Measurements from ENCODE around the gene MYO16.
"Not testable (repeated sequence)": the region's sequence is repeated elsewhere in the genome, so short reads cannot be mapped to it uniquely, and the experiment has no call there.

MYO16 gene

GRCh38 chr13:109211616-109212015, 582.2 kb downstream of the MYO16 start:
- no peak for DNase-seq

DNA sequence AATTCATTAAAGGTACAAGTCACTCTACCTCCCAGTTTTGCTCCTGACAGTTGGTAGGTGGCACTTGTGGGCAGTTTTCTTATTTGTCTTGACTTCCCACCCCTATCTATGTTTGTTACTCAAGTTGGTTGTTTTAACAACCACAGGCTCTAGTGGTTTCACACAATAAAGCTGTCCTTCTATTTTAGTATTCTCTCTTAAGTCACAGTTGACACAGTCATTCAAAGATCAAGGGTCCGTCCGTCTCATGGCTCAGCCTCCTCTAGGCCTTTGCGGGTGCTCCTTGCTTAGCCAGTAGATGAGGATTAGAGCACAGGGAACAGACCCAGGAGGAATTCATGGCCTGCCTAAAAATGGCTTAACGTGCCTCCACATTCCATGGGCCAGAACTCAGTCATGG, 583.2 kb downstream of the MYO16 start:
- DNase-seq, result no peak

GRCh38 chr13:109213714-109214113, 584.3 kb downstream of the MYO16 start:
- no peak for DNase-seq

DNA sequence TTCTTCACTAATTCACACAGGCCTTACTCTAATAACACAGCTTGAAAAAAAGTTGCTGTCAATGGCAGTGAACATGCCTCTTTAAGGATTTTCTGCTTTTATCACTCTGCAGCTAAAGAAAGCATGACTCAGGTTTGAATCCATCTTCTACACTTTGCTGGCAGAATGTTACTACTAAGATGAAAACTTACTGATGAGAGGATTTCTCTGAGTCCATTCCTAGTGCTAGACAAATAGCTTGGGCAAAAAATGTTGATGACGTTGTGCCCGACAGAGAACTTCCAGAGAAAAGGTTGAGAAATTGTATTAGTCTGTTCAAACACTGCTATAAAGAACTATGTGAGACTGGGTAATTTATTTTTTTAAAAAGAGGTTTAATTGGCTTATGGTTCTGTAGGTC, 585.0 kb downstream of the MYO16 start:
- DNase-seq, result no peak

GRCh38 chr13:109215377-109215776, 586.0 kb downstream of the MYO16 start:
- DNase-seq, result no peak

- not testable (repeated sequence) for DNase-seq
These were observed 588.1 kb downstream of the MYO16 start for GRCh38 chr13:109217510-109217909.

GRCh38 chr13:109220631-109221030, 591.2 kb downstream of the MYO16 start:
- no peak for DNase-seq

GRCh38 chr13:109224033-109224432, 594.6 kb downstream of the MYO16 start:
- DNase-seq, result no peak

- DNase-seq, result no peak
These were observed 597.2 kb downstream of the MYO16 start for GRCh38 chr13:109226631-109227030.

- DNase-seq, result no peak
These were observed 598.0 kb downstream of the MYO16 start for GRCh38 chr13:109227344-109227940.

DNA sequence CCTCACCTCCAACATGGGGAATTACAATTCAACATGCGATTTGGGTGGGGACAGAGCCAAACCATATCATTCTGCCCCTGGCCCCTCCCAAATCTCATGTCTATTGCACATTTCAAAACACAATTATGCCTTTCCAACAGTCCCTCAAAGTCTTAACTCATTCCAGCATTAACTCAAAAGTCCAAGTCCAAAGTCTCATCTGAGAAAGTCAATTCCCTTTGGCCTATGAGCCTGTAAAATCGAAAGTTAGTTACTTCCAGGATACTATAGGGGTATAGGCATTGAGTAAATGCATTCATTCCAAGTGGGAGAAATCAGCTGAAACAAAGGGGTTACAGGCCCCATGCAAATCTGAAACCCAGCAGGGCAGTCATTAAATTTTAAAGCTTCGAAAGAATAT, 598.8 kb downstream of the MYO16 start:
- no peak for DNase-seq

DNA sequence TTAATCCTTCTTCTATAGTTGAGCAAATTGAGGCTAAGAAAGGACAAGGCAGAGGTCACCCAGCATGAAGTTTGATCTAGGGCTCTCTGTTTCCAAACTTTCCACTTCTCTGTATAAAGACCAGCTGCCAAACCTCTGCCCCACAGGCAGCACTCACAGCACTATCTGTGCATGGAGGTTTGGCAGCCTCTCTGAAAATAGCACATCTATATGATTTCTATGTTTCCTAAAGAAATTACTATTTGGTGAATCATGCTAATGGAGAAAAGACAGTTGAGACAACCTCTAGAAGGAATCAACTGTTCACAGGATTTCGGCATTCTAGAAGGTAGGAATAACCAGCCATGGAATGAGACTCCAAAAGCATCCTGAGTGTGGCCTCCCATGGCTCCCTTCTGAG, 602.5 kb downstream of the MYO16 start:
- no peak for DNase-seq

DNA sequence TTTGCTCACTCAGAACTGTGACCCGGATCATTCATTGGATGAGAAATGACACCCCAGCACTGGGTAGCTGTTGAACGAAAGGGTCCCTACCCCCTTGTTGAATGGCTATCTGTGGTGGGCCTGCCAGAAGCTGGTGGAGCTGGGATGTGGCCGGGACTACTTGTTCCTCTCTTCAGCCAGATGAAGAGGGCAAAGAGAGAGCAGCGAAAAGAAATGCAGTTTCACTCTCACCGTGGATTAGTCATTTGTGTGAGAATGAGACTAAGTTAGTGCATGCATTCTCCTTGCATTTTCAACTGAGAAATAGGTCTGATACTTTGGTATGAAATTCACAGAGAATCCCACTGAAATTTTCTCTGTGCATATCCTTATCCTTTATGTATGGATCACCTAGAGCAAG, 603.9 kb downstream of the MYO16 start:
- no peak for DNase-seq

DNA sequence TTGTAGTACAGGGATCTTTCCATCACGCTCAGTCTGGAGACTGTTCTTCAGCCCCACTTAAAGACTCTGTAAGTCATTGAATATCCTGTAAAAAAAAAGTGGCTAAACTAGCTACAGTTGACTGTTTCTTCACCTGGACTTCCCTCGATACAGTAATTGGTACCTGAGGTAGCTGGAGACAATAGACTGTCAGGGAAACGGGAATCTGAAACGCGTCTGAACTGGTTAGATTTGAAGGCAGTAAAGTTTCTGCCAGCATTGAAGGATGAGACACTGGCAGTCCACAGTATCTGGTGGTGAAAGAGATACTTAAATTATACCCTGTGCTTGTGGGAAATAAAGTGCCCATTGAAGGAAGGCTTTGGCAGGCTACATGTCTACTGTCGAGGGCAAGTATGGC, 606.5 kb downstream of the MYO16 start:
- DNase-seq, result no peak

DNA sequence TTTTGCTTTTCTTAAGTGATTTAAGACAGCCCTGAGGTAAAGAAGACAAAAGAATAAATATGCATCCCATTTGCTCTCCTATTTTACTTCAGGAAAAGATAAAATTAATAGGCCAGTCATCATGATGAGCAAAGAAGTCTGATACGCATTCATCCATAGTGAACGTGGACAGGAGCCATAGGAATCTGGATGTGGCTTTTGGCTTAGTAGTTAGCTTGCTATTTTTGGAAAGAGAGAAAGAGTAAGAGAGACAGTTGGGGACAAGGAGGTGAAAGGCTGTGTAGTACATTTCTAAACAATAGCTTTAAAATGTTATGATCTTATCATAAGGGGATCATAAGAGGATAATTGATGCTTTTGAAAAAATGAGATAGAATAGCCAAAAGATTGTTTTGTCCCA, 611.7 kb downstream of the MYO16 start:
- DNase-seq, result no peak

DNA sequence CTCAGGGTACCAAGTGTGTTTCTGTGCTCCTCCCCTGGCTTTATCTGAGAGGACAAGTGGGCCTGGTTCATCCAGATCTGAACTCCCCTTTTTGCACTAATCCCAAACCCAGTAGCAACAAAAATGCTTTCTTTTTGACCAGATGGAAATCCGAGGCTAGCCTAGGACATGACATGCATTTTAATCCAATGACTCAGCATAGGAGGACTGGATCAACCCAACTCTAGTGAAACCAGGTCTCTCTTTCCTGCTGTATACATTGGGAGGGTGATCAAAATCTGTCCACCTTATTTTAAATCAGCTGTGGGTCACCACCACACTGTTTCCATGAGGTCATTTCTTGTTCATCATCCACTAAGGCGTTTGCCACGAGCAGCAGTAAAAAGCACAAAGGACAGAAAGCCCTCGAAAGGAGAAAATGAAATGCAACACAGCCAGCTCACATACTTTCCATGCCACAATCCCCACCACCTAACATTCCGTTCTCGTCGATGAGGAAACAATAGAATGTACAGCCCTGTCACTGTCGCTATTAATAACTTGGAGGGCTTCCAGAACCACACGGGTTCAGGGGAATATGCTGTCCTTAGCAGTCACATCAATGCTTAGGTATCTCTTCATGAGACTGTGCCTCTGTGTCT, 614.0 kb downstream of the MYO16 start:
- DNase-seq, result peak; percentile 21

- no peak for DNase-seq
These were observed 615.2 kb downstream of the MYO16 start for GRCh38 chr13:109244566-109244965.

- no peak for DNase-seq
These were observed 616.6 kb downstream of the MYO16 start for GRCh38 chr13:109246001-109246400.

- DNase-seq, result no peak
These were observed 620.5 kb downstream of the MYO16 start for GRCh38 chr13:109249780-109250528.

DNA sequence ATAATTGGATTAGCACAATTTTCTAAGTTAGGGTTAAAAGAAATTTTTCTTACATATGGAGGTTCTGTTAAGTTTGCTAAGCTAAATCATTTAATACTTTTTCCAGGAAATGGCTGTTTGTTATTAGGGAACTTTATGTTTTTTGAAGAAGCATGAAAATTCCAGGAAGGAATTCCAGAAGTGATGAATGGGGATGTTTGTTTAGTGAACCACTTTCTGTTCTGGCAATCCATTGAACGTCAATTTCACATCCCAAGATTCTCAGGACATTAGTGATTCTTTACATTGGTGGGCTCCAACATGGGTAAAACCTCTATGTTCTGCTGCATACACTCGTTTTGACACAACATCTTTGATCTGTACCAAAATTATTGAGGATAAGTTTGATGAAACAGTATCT, 622.5 kb downstream of the MYO16 start:
- DNase-seq, result no peak

GRCh38 chr13:109253316-109253715, 623.9 kb downstream of the MYO16 start:
- DNase-seq, result no peak

DNA sequence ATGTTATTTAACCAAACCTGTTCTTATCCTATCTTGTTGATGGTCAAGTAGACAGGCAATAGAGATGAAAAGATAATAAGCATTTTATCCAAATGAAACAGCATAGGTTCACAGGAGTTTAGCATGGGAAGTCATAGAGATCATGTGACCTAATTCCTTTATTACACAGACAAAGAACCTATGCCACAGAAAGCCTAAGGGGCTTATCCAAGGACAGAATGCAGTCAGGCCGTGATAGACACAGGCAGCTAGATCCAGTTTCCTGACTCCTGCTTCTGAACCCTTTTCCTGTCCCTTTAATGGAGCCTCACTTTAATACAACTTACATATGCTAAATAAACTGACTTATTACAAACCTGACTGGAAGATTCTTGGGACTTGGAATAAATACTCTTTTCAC, 624.9 kb downstream of the MYO16 start:
- no peak for DNase-seq

- DNase-seq, result no peak
These were observed 625.9 kb downstream of the MYO16 start for GRCh38 chr13:109255141-109255856.
